HL-60 (cell line): ENCODE measurements around the gene SYT13.

Experiments
- CTCF ChIP-seq: IDR thresholded peaks from one replicate; pipeline ENCODE4 v1.5.1; 2011; ENCODE audit warnings: low read length, control low read depth, inconsistent platforms; ENCODE audit not compliant: insufficient read depth
- GABPA ChIP-seq: IDR thresholded peaks from 2 replicates; pipeline ENCODE4 v1.6.1; 2012; ENCODE audit warnings: low read depth
- POLR2AphosphoS5 ChIP-seq: IDR thresholded peaks from 2 replicates; pipeline ENCODE4 v1.6.1; 2012; ENCODE audit warnings: low read depth

GRCh38 chr11:45324459-45324858, 38.3 kb upstream of the SYT13 start:
- no peak for TF ChIP-seq CTCF
- TF ChIP-seq POLR2AphosphoS5, result no peak
- no peak for TF ChIP-seq GABPA
